Measurements from ENCODE around the gene DNM3. TPM values are rescaled to one million over a fixed set of nuclear protein-coding genes. Genes with fewer than 3 reads are reported as not detected.
A peak's percentile ranks its signal among the peaks of the same experiment; 100 is the strongest.

The DNM3 gene
- total and polyA plus RNA-seq, 2 of the 8 experiments (the other 6 are each of a cell fraction or from before 2014, with no cell fraction given): 2.0 to 8.5 TPM

DNA sequence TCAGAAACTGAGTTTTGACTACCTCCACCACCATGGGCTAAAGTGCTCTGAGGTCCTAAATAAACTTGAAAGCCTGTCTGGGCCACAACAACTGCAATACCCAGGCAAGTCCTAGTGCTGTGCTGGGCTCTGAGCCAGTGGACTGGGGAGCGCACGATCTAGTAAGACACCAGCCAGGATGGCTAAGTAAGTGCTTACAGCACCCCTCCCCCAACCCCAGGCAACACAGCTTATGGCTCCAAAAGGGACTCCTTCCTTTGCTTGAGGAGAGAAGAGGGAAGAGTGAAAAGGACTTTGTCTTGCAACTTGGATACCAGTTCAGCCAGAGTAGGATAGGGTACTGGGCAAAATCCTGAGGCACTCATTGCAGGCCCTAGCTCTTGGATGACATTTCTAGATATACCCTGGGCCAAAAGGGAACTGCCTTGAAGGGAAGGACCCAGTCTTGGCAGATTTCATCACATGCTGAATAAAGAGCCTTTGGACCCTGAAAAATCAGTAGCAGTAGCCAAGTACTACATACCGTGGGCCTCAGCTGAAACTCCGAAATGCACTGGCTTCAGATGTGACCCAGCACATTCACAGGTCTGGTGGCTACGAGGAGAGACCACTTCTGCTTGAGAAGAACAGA is 580.8 kb downstream of the DNM3 start:
- H3K23me2 ChIP-seq (ENCODE audit: low read depth, low read length): no peaks in the 10 kb centered on the region; the same call in 1 of the 2 replicates
- no peaks in the 10 kb centered on the region for H3K27me3 ChIP-seq (replicated peaks in 1 of 4; ENCODE audit: control insufficient read depth in 3 of 4, extremely low read depth in 1 of 4, insufficient read depth in 3 of 4, low read length in 3 of 4)
- no peak overlapping the region for H2BK15ac ChIP-seq (ENCODE audit: low read length)
- H4K8ac ChIP-seq (ENCODE audit: extremely low read depth, insufficient read depth, low read length): no peak overlapping the region
- H3K18ac ChIP-seq (ENCODE audit: extremely low read depth, low read length): no peak overlapping the region
- DNase-seq (ENCODE audit: low read depth in 1 of 2, low spot score in 2 of 2): no peak
- peaks cover 0 to 15% (median 3%) of the 10 kb centered on the region in 4 experiments; a peak in 3 of 7 replicates for H3K4me1 ChIP-seq (replicated peaks in 1 of 4; ENCODE audit: control insufficient read depth in 3 of 4, insufficient read depth in 4 of 4, low read length in 3 of 4)
- no peak overlapping the region for H2BK12ac ChIP-seq (ENCODE audit: low read depth, low read length)
- no peak overlapping the region for H3K4ac ChIP-seq (replicated peaks; ENCODE audit: insufficient read length, low read depth, low read length)
- no peaks in the 10 kb centered on the region for H4K20me1 ChIP-seq (replicated peaks in 1 of 2; ENCODE audit: control insufficient read depth in 1 of 2, insufficient read depth in 2 of 2, low read length in 2 of 2)
- no peak overlapping the region; the same call in 1 of the 2 replicates for H2BK5ac ChIP-seq (ENCODE audit: low read depth, low read length)
- H3K4me3 ChIP-seq (ENCODE audit: extremely low read depth in 1 of 4, insufficient read depth in 2 of 4, low read depth in 3 of 4, low read length in 4 of 4): no peak overlapping the region
- H3K4me2 ChIP-seq (ENCODE audit: insufficient read depth in 1 of 2, low read depth in 2 of 2, low read length in 2 of 2): no peak overlapping the region
- no peak for FAIRE-seq
- no peaks in the 10 kb centered on the region for H3K79me1 ChIP-seq (ENCODE audit: low read depth, low read length)
- 0 out of 2 replicates have a peak overlapping the region, but pooled peaks have one; percentile 10 for H2AK5ac ChIP-seq (ENCODE audit: low read depth, low read length)
- no peak overlapping the region for H3K14ac ChIP-seq (ENCODE audit: insufficient read length)
- WGBS, 2 experiments (ENCODE audit: extremely low coverage in 1 of 2, insufficient coverage in 1 of 2, insufficient read length in 1 of 2, insufficient replicate concordance in 2 of 2, low coverage in 1 of 2, low lambda C conversion rate in 2 of 2, missing lambda C conversion rate in 1 of 2): 92% methylated on average over 5 of the region's 5 CpGs; no CpG with 5 or more reads in 1 of the 2 experiments
- H3K79me2 ChIP-seq (ENCODE audit: control insufficient read depth in 1 of 2, insufficient read depth in 2 of 2, low read length in 2 of 2): no peaks in the 10 kb centered on the region
- H4K5ac ChIP-seq (ENCODE audit: insufficient read length, low read depth, low read length): no peak overlapping the region
- H2BK120ac ChIP-seq (replicated peaks; ENCODE audit: low read depth, low read length): no peak overlapping the region
- no peaks in the 10 kb centered on the region for H3K36me3 ChIP-seq (ENCODE audit: control insufficient read depth in 2 of 4, insufficient read depth in 4 of 4, low read length in 3 of 4)
- H2AFZ ChIP-seq (ENCODE audit: low read length): no peak overlapping the region
- ChIA-PET CTCF (ENCODE audit: partially characterized antibody) (interaction anchor here (0.7 to 1.2 kb wide), 3 partner anchors 20 to 438 kb away, joined by 3 to 6 read pairs (median 4); partner anchors contain the start of gene PIGC), POLR2A (ENCODE audit: partially characterized antibody) (no interaction called here)
- H3K56ac ChIP-seq (replicated peaks; ENCODE audit: insufficient read length, low read depth, low read length): no peak overlapping the region
- H3K23ac ChIP-seq (ENCODE audit: insufficient read length): no peak overlapping the region
- no peak overlapping the region for H3K27ac ChIP-seq (ENCODE audit: low read depth, low read length)
- H2BK20ac ChIP-seq (ENCODE audit: low read length): no peak overlapping the region
- H4K91ac ChIP-seq (replicated peaks; ENCODE audit: insufficient read length, low read length): no peak overlapping the region
- H3K9me3 ChIP-seq (ENCODE audit: insufficient read depth in 2 of 2, low read depth in 1 of 2, low read length in 1 of 2): no peaks in the 10 kb centered on the region
- no peak overlapping the region for H3K9ac ChIP-seq (replicated peaks in 1 of 4; ENCODE audit: extremely low read depth in 1 of 4, low read depth in 3 of 4, low read length in 3 of 4)
- TF ChIP-seq RFX5 (IDR thresholded peaks at IDR 0.05; ENCODE audit: borderline replicate concordance, low read depth, low read length): no peak
- no peak for TF ChIP-seq TEAD4 (IDR thresholded peaks at IDR 0.05; ENCODE audit: low read depth, low read length)

All from H1 (cell line).